Kidney (tissue), 14 donors: ENCODE measurements around the gene TACC2. TPM values are rescaled to one million over a fixed set of nuclear protein-coding genes. Genes with fewer than 3 reads are reported as not detected.

Experiments
- DNase-seq, 5 donors: peaks; one replicate each; pipeline ENCODE4 v3.0.0-alpha.2; 2013 to 2020
- FAIRE-seq: peaks from 2 replicates; lab custom pipeline; 2012; peaks lifted over from hg19 to GRCh38; lab: Jason Lieb, UNC
- H3K27ac ChIP-seq, 2 donors: one replicate each; pipeline ENCODE4 v1.7.0; 2013; ENCODE audit warnings: low read depth in 2 of 2, low read length in 2 of 2, inconsistent platforms in 1 of 2
- H3K27me3 ChIP-seq: one replicate; pipeline ENCODE4 v1.7.1; 2013; ENCODE audit warnings: low read length, inconsistent platforms; ENCODE audit not compliant: control insufficient read depth, insufficient read depth
- H3K36me3 ChIP-seq, 3 donors: one replicate each; pipeline versions ENCODE4 v1.7.0 to v1.7.1; 2013; ENCODE audit warnings: low read length in 3 of 3, control low read depth in 1 of 3, inconsistent platforms in 1 of 3; ENCODE audit not compliant: insufficient read depth in 3 of 3, control insufficient read depth in 2 of 3
- H3K4me1 ChIP-seq, 3 donors: one replicate each; pipeline versions ENCODE4 v1.7.0 to v1.7.1; 2013; ENCODE audit warnings: low read length in 3 of 3, inconsistent platforms in 1 of 3, low read depth in 1 of 3; ENCODE audit not compliant: control insufficient read depth in 2 of 3, insufficient read depth in 2 of 3
- H3K4me3 ChIP-seq, 3 donors: one replicate each; pipeline versions ENCODE4 v1.7.0 to v1.8.1; 2013; ENCODE audit warnings: low read length in 3 of 3, control low read depth in 1 of 3, inconsistent platforms in 1 of 3
- H3K9ac ChIP-seq, 3 donors: one replicate each; pipeline versions ENCODE4 v1.7.0 to v1.7.1; 2013; ENCODE audit warnings: low read length in 3 of 3, control low read depth in 1 of 3, inconsistent platforms in 1 of 3
- H3K9me3 ChIP-seq, 3 donors: one replicate each; pipeline versions ENCODE4 v1.7.0 to v1.7.1; 2013; ENCODE audit warnings: low read length in 3 of 3, control low read depth in 1 of 3, inconsistent platforms in 1 of 3; ENCODE audit not compliant: control insufficient read depth in 2 of 3, insufficient read depth in 1 of 3
- CTCF ChIP-seq: IDR thresholded peaks from 3 replicates; pipeline ENCODE4 v1.5.1; 2012; ENCODE audit warnings: mild to moderate bottlenecking, moderate library complexity, borderline replicate concordance; ENCODE audit not compliant: insufficient read depth; ENCODE audit errors: extremely low read depth
- intact Hi-C: fragments of 100-400 bp; cut with DNase I; formaldehyde crosslinking; loops from one replicate; pipeline ENCODE4 v1.11.1; 2022
- polyA plus RNA-seq: library from polyadenylated mRNA; stranded (reverse); fragments of 350-450 nt; fragmentation: Illumina TruSeq; extraction: RNeasy Lipid Tissue Mini Kit (QIAGEN cat#74804); gene quantifications from one replicate; pipeline ENCODE4 v1.2.3, GENCODE V29; 2014; ENCODE audit warnings: low read depth, low replicate concordance; ENCODE audit not compliant: insufficient read depth
- total RNA-seq: library from RNA; stranded (reverse); fragmentation: NEBNext Ultra II Directional; extraction: Animal tissue kit (Norgen Biotek cat#: 25700); gene quantifications from one replicate; pipeline ENCODE4 v1.2.1, GENCODE V29; 2021
- donor health status: control.
- donor health status: control.
- donor health status: control.
- donor health status: control.
- donor health status: control.
- donor health status: DM: yes; HTN: yes; CAD: no.
- donor health status: Normal renal cell carcinoma (clear cell type).

Gene TACC2
- total and polyA plus RNA-seq, 2 donors from 2014 or later: 36.4 to 81.0 TPM

- peak; percentile 29 for FAIRE-seq
- Histone ChIP-seq H3K36me3 (peaks cover 0 to 2% (median 0%) of the 10 kb centered on the region in 3 donors), H3K27me3 (no peaks in the 10 kb centered on the region), H3K9me3 (no peaks in the 10 kb centered on the region), H3K9ac (no peak overlapping the region), H3K4me1 (peaks cover 0 to 17% (median 3%) of the 10 kb centered on the region in 3 donors), H3K27ac (no peak overlapping the region), H3K4me3 (peak overlapping the region in 1 of 3 donors; percentile 26)
- no peak for TF ChIP-seq CTCF
- intact Hi-C loops: no loop called here
- peak; percentile 25 to 84 (median 67) for DNase-seq
Measured at GRCh38 chr10:122164815-122165483, 176.0 kb downstream of the TACC2 start.

- DNase-seq: peak in 4 of 5 donors; percentile 18 to 59 (median 52)
- no peaks in the 10 kb centered on the region for H3K27me3 ChIP-seq
- TF ChIP-seq CTCF: no peak
- peak overlapping the region in 1 of 3 donors; percentile 26 for H3K4me3 ChIP-seq
- intact Hi-C loops: no loop called here
- peaks cover 0 to 17% (median 3%) of the 10 kb centered on the region in 3 donors for H3K4me1 ChIP-seq
- H3K27ac ChIP-seq: no peak overlapping the region
- FAIRE-seq: no peak
- H3K9me3 ChIP-seq: no peaks in the 10 kb centered on the region
- no peak overlapping the region for H3K9ac ChIP-seq
- peaks cover 0 to 2% (median 0%) of the 10 kb centered on the region in 3 donors for H3K36me3 ChIP-seq
Measured at GRCh38 chr10:122165484-122166276, 176.7 kb downstream of the TACC2 start.

- Histone ChIP-seq H3K36me3 (peaks cover 0 to 2% (median 0%) of the 10 kb centered on the region in 3 donors), H3K4me3 (no peak overlapping the region), H3K9ac (no peak overlapping the region), H3K27me3 (no peaks in the 10 kb centered on the region), H3K9me3 (no peaks in the 10 kb centered on the region), H3K27ac (no peak overlapping the region), H3K4me1 (peaks cover 0 to 21% (median 3%) of the 10 kb centered on the region in 3 donors)
- intact Hi-C loops: no loop called here
- DNase-seq: peak in 1 of 5 donors; percentile 8
- FAIRE-seq: no peak
- TF ChIP-seq CTCF: no peak
Measured at GRCh38 chr10:122168101-122168500, 179.1 kb downstream of the TACC2 start.
